Stimulated activated CD8-positive, alpha-beta memory T cell treated with anti-CD3 and anti-CD28 coated beads, Interleukin-12 subunit alpha, Interleukin-12 subunit beta, amount 100 ng/mL, for 1 hour (primary cell): Measurements from ENCODE around the gene CD320.
A peak's percentile ranks its signal among the peaks of the same experiment; 100 is the strongest.
"Not testable (repeated sequence)": the region's sequence is repeated elsewhere in the genome, so short reads cannot be mapped to it uniquely, and the experiment has no call there.

Experiments used
- DNase-seq: peaks from one replicate; pipeline ENCODE4 v3.0.0-alpha.2; 2020; ENCODE audit warnings: low read depth

The CD320 gene

DNA sequence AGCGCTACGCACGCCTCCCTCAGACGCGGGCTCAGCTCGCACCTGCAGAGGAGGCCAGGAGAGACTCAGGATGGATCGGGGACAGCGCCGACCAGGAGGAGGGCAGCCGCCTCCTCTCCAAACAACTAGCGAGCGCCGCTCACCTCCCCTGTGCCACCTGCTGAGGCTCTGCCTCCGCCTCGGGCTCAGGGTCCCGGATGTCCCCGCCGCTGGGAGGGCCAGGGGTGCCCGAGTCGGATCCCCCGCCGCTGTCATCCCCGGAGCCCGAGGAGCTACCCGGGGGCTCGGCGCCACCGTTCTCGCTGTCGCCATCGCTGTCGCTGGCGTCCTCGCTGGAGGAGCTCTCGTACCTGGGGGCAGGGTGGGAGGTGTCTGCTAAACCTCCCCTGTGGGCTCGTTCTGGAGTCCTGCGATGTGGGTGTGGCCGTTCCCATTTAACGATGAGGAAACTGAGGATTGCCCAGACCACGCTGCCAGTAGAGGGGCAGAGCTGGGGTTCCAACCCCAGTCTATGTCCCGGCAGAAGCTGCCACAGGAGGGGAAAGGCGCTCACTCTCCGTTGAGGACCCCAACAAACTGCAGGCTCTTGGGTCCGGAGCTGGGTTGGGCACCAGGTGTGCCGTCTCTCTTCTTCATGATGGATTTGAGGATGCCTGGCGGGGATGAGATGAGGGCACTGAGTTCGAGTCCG lies 25.8 kb upstream of the CD320 start:
- no peak for DNase-seq

DNA sequence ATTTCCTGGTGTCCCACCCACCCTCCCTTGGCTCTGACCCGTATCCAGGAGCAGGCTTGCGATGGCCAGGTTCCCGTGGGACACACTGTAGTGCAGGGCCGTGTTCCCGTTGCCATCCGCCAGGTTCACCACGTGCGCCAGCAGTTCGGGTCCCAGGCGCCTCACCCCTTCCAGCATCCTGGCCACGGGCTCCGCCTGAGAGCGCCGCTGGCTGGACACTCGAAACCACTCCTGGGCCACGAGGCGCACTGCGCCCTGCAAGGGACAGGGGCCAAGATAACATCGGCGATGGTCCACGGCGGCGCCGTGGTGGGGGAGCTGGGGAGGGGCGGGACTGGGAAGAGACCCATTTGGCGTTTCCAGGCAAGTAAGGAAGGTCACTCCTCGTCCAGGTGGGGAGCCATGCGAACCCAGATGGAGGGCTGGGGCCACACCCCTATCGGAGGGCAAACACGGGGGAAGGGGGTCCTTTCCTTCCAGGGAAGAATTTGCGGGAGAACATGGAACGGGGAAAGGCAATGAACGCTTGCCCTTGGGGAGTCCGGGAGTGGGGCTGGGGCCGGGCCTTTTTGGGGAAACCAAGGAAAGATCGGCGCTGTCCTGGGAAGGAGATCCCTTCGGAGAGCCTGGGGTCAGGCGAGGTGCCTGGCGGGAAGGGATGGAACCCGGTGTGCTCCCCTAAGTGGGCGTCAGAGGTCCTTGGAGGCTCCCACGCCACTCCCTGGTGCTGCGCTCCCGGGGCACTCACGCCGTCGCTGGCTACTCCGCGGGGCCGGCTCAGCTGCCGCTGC lies 25.0 kb upstream of the CD320 start:
- DNase-seq = no peak

- no peak for DNase-seq
Measured at GRCh38 chr19:8331263-8331845, 23.2 kb upstream of the CD320 start.

- no peak for DNase-seq
Measured at GRCh38 chr19:8329996-8330395, 21.8 kb upstream of the CD320 start.

DNA sequence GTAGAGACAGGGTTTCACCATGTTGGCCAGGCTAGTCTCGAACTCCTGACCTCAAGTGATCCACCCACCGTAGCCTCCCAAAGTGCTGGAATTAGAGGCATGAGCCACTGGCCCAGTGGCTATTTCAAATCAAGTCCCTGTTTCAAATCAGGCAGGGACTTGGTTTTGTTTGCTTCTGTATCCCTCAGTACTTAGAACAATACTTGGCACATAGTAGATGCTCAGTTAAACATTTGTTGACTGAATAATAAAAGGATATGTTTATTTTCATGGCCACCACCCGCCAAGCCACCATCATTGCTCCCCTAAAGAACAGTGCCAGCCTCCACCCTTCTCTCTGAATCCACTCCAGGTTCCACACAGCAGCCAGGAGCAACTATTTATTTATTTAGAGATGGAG lies 17.3 kb upstream of the CD320 start:
- DNase-seq = no peak

GRCh38 chr19:8324186-8325050 lies 16.3 kb upstream of the CD320 start:
- no peak for DNase-seq

DNA sequence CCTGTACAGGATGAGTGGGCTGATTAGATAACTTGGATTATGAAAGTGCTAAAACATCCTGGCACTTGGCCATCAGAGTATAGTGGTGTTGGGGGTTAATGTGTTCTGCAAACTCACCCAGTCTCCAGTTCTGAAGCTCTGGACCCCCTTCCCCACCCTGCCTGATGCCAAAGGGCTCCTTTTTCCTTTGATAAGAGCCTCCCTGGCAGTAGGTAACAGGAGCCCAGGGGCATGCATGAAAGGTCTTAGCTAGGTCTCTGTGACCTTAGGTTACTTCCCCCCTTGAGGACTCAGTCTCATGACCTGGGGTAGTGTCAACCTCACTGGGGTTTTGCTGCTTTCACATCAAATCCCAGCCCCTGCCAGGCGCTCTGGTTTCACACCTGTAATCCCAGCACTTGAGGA lies 15.6 kb upstream of the CD320 start:
- DNase-seq = no peak

DNA sequence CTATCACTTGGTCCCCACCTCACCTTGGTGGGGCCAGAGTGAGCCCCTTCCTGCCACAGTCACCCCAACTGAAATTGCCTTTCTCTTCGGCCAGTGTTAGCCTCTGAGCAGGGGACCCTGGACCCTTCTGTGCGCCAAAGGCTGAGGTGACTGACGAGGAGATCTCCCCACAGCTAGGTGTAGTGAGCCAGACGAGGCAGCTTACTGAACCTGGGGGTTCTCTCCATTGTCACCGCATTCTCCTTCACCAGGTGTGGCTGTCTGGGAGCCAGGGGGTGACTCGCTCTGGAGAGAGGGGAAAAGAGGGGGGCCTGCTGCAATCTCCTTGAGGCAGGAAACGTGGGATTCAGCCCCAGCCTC lies 14.5 kb upstream of the CD320 start:
- no peak for DNase-seq

DNA sequence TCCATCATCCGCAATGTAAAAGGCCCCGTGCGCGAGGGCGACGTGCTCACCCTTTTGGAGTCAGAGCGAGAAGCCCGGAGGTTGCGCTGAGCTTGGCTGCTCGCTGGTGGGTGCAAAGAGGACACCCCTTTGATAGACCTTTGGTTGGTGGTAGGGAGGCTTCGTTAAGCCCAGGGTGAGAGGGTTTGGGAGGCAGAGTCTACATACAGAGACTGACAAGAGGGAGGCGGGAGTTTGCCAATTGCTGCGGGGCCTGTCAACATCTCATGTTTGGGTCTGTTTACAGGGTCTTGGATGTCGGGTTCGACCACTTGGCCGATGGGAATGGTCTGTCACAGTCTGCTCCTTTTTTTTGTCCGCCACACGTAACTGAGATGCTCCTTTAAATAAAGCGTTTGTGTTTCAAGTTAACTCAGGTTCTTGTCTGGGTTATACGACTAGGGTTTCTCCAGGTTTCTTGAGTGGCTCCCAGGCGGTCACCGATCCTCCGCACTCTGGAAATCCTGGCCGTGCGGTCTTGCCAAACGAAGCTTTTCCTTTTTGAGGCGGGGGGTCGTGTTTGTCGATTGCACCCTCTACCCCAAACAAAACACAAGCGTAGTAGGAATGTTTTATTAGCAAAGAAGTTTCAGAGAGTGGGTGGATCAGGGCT lies 14.0 kb upstream of the CD320 start:
- DNase-seq = no peak

DNA sequence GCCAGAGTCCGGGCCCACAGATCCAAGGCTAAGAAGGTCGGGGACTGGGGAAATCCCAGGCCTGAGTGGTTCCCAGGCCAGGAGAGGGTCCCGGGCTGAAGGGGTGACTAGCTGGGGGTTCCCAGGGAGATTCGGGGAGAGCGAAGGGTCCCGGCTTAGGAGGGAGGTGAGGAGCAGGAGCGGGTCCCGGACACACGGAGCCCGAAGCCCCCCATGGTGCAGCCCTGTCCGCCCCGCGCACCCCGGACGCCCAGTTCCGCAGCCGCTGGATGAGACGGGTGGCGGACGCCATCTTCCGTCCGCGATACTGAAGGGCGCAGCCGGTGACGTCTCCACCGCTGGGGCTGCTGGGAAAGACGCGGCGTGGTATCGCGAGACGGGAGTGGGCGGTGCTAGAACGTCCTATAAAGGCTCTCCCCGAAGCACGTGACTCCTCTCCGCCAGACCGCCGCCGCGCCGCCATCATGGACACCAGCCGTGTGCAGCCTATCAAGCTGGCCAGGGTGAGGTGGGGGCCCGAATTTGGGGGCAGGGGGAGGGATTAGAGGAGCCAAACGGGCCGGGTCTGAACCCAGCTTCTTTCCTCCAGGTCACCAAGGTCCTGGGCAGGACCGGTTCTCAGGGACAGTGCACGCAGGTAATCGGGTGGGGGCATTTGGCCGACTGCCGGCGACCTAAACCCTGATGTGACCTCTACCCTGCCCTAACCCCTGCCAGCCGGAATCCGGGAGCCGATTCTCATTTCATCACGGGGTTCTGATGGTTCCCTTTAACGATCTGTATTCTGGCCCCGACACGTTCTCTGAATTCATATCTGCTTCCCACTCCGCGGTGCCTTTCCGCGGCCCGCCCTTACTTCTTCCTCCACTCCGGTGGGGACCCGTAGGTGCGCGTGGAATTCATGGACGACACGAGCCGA lies 13.2 kb upstream of the CD320 start, which contains the start of the genes NDUFA7 and RPS28:
Gene NDUFA7, minus strand, starts transcription at position 309 of the 919 bp plus-strand sequence. Its CDS starts 17 bp downstream, at position 292.
Gene RPS28, plus strand, starts transcription at position 430 of the 919 bp plus-strand sequence. Its CDS starts 35 bp downstream, at position 465.
- peak; percentile 96 for DNase-seq

DNA sequence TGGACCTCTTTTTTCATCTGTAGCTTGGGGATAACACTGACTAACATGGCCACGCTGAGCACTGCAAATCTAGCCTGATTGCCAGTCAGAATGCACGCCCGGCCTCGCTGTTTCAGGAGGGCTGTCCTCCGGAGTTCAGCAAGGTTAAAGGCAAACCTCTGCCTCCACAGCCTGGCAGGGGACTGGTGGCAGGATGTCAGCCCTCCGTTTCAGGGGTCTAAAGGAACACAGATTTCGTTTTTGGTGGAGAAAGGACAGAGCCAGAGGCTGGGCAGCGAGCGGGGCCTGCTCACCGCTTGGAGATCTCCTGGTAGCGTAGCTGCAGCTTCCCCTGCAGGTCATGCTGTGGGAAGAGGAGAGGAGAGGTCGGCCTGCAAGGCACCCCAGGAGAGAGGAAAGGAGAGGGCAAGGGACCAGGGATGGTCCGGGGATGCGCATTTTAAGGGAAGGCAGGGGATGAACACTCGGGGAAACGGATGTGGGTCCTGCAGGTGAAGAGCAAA lies 12.5 kb upstream of the CD320 start:
- DNase-seq = no peak

GRCh38 chr19:8319807-8320520 lies 11.8 kb upstream of the CD320 start:
- DNase-seq = no peak

GRCh38 chr19:8318835-8319234 lies 10.7 kb upstream of the CD320 start:
- DNase-seq = not testable (repeated sequence)

GRCh38 chr19:8316351-8317125 lies 8.4 kb upstream of the CD320 start:
- DNase-seq = no peak

DNA sequence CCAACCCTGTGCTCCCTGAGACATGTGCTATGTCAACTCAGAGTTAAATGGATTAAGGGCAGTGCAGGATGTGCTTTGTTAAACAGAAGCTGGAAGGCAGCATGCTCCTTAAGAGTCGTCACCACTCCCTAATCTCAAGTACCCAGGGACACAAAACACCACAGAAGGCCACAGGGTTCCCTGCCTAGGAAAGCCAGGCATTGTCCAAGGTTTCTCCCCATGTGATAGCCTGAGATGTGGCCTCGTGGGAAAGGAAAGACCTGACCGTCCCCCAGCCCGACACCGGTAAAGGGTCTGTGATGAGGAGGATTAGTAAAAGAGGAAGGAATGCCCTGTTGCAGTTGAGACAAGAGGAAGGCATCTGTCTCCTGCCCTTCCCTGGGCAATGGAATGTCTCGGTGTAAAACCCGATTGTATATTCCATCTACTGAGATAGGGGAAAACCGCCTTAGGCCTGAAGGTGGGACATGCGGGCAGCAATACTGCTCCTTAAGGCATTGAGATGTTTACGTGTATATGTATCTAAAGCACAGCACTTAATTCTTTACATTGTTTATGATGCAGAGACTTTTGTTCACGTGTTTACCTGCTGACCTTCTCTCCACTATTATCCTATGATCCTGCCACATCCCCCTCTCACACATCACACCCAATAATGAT lies 7.0 kb upstream of the CD320 start:
- not testable (repeated sequence) for DNase-seq

GRCh38 chr19:8311461-8312260 lies 3.5 kb upstream of the CD320 start:
- no peak for DNase-seq

GRCh38 chr19:8310342-8311055 lies 2.3 kb upstream of the CD320 start:
- DNase-seq = no peak
